Pancreas (tissue), 10 donors: ENCODE results near the gene GADD45A. TPM values are rescaled to one million over a fixed set of nuclear protein-coding genes. Genes with fewer than 3 reads are reported as not detected.

Experiments
- ATAC-seq, 4 donors: fragments of 200-7000 bp; cut with Tn5 transposase; one replicate each; pipeline versions ENCODE4 v1.8.0 to v1.9.1; 2020; ENCODE audit warnings: mild to moderate bottlenecking in 4 of 4, moderate library complexity in 4 of 4
- DNase-seq, 6 donors: peaks; one replicate each; pipeline ENCODE4 v3.0.0-alpha.2; 2020
- FAIRE-seq: peaks from 2 replicates; lab custom pipeline; 2012; peaks lifted over from hg19 to GRCh38; lab: Jason Lieb, UNC
- H3K27ac ChIP-seq, 4 donors: fragments of 200-600 bp; sonication (generic); 1 replicate in 3 of 4; 2 replicates in 1 of 4; pipeline versions ENCODE4 v1.5.0 to v1.8.0; 2020
- H3K27me3 ChIP-seq, 4 donors: fragments of 200-600 bp; one replicate each; pipeline ENCODE4 v1.8.0; 2021
- H3K36me3 ChIP-seq, 3 donors: fragments of 200-600 bp; sonication (generic) in 1 of 3; one replicate each; pipeline versions ENCODE4 v1.5.0 to v1.8.0; 2020 to 2021
- H3K4me1 ChIP-seq, 3 donors: fragments of 200-600 bp; one replicate each; pipeline ENCODE4 v1.8.0; 2021
- H3K4me3 ChIP-seq, 4 donors: fragments of 200-600 bp; sonication (generic) in 2 of 4; one replicate each; pipeline versions ENCODE4 v1.5.0 to v1.8.0; 2020 to 2021
- H3K9me3 ChIP-seq, 4 donors: fragments of 200-600 bp; one replicate each; pipeline ENCODE4 v1.8.0; 2021
- WGBS, 2 donors: extraction: QIAGEN DNeasy Blood & Tissue Kit; methylation state at CpG; one replicate each; pipeline ENCODE4 v1.1.7; 2013; 5-methylcytosine and 5-hydroxymethylcytosine counted together
- intact Hi-C, 3 donors: fragments of 100-400 bp; cut with DNase I; formaldehyde crosslinking; loops; one replicate each; pipeline versions ENCODE4 v1.11.1 to v1.14.2; 2022
- polyA plus RNA-seq, 2 donors: library from polyadenylated mRNA; stranded (reverse); fragments of 200-250 nt; gene quantifications; one replicate each; pipeline ENCODE4 v1.2.3, GENCODE V29; 2013
- total RNA-seq, 6 donors: library from RNA; stranded (reverse); fragmentation: NEBNext Ultra II Directional in 4 of 6; extraction: Animal tissue kit (Norgen Biotek cat#: 25700) in 4 of 6; gene quantifications; one replicate each; pipeline versions ENCODE4 v1.2.1 to v1.2.4, GENCODE V29; 2021 to 2023
- TF ChIP-seq, protein P1 (sequence below), 4 donors: fragments of 200-600 bp; sonication (generic) in 3 of 4; IDR thresholded peaks; one replicate each; pipeline versions ENCODE4 v1.5.0 to v1.8.0; 2021; ENCODE audit warnings: antibody characterized with exemption in 4 of 4
- donor health status: healthy with polysubstance abuse.
- donor health status: DM: no; HTN: no; CAD: no; lungs with moderate emphysema.
- donor health status: DM: no; HTN: no; CAD: no.
- donor health status: control.
- donor health status: control.
- donor health status: Bipolar disorder and iron deficiency.
- donor health status: DM: yes; HTN: yes; CAD: no.
- donor health status: DM: no; HTN: no; CAD: no.
- donor health status: DM: no; HTN: no; CAD: no.
- donor health status: DM: yes; HTN: yes; CAD: no.

The GADD45A gene
- total and polyA plus RNA-seq, 8 donors, result 7.9 to 17.3 (median 13.3) TPM

DNA sequence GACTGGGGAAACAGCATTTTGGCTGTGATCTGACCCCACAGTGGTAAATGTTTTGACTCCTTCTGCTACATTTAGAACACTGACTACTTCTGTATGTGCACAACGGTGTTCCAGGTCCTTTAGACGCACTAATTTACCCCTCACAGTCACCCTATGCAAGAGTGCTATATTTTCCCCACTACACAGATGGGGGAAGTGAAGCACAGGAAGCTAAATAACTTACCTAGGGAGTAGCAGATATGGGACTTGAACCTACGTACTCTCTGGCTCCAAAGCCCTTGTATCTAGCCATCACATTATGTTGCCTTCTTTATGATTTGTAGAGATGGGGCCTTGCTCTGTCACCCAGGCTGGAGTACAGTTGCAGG lies 49.3 kb downstream of the GADD45A start:
- FAIRE-seq (no peak), ATAC-seq (no peak), DNase-seq (no peak)
- Histone ChIP-seq H3K27ac (no peak overlapping the region), H3K27me3 (no peaks in the 10 kb centered on the region), H3K36me3 (no peaks in the 10 kb centered on the region), H3K4me1 (peaks cover 0 to 6% (median 3%) of the 10 kb centered on the region in 3 donors), H3K9me3 (no peaks in the 10 kb centered on the region), H3K4me3 (no peak overlapping the region)
- intact Hi-C loops, result no loop called here
- TF ChIP-seq, protein P1, sequence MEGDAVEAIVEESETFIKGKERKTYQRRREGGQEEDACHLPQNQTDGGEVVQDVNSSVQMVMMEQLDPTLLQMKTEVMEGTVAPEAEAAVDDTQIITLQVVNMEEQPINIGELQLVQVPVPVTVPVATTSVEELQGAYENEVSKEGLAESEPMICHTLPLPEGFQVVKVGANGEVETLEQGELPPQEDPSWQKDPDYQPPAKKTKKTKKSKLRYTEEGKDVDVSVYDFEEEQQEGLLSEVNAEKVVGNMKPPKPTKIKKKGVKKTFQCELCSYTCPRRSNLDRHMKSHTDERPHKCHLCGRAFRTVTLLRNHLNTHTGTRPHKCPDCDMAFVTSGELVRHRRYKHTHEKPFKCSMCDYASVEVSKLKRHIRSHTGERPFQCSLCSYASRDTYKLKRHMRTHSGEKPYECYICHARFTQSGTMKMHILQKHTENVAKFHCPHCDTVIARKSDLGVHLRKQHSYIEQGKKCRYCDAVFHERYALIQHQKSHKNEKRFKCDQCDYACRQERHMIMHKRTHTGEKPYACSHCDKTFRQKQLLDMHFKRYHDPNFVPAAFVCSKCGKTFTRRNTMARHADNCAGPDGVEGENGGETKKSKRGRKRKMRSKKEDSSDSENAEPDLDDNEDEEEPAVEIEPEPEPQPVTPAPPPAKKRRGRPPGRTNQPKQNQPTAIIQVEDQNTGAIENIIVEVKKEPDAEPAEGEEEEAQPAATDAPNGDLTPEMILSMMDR (IDR thresholded peaks at IDR 0.05), result no peak
- 90 to 95% methylated on average over 3 of the region's 3 CpGs for WGBS, 2 donors

DNA sequence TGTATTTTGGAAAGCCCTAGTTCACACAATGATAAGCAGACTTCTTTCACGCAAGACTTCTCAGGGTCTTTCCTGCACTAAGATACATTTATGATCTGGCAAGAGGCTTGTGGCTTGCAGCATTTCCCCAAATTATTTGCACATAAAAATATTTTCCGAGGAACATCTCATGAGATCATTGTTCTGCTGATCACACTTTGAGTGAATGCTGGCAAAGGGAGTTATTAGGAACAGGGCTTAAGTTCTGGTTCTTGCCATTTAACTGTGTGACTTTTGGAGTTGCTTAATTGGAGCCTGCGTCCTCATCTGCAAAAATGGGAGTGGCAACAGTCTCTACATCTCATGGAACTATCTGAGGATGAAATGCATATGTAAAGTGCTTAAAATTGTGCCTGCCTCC lies 50.2 kb downstream of the GADD45A start:
- Histone ChIP-seq H3K27ac (peak overlapping the region in 2 of 4 donors; percentile 55 to 66), H3K4me3 (no peak overlapping the region), H3K9me3 (no peaks in the 10 kb centered on the region), H3K4me1 (peaks cover 3 to 6% (median 3%) of the 10 kb centered on the region in 3 donors), H3K36me3 (no peaks in the 10 kb centered on the region), H3K27me3 (no peaks in the 10 kb centered on the region)
- no peak for DNase-seq
- no peak for FAIRE-seq
- ATAC-seq, result no peak
- intact Hi-C loops, result no loop called here
- WGBS, 2 donors, result 82 to 85% methylated on average over 3 of the region's 3 CpGs
- TF ChIP-seq, protein P1 (IDR thresholded peaks at IDR 0.05), result no peak

DNA sequence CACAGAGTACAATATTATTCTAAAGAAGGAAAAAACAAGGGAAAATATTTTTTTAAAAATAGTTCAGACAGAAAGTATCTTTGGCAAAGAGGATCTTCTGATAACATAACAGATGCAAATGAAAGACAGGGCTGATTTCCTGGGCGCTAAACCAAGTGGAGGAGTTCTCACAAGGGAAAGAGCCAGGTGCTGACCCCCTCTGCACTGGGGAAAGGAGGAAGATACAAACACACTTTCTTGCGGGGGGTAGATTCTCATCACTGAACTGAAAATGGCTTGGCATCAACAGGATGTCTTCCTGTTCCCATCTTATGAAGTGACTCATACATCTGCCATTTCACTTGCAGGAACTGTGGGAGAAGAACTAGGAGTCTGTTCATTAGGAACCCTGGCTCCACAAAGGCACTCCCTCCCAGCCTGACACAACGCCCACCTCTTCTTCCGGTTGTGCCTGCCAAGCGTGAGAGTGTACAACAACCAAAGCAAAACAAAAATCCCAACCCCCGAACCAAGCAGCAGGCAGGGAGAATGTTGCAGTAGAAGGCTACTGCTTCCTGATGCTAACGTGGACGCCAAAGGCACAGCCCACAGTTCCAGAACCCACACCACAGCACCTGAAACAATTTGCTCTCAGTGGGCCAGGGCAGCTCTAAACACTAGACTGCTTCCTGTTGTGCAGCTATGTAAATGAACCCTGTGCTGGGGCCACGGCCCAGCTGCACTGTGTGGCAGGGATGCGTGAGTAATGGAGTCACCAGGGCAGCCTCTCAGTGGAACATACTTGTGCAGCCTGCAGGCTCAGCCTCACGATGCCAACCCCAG lies 51.0 kb downstream of the GADD45A start:
- no peak for FAIRE-seq
- H3K4me1 ChIP-seq, result peaks cover 3 to 11% (median 10%) of the 10 kb centered on the region in 3 donors
- DNase-seq, result peak in 4 of 6 donors; percentile 30 to 51 (median 44)

DNA sequence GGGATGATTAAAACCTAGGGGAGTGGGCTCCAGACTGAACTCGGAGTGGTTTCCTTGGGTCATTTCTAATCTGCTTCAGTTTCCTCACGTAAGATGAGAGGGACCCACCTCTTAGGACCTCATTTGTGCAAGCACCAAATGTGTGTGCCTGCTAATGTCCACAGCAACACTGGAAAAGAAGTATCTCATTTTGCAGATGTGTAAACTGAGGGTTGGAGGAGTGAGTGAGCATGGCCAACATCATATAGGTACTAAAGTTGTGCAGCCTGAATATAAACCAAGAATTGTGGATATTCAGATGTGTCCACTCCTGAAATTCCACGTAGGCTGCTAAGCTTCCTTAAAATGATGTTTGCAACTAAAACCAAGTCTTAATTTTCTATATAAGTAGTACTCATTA lies 51.7 kb downstream of the GADD45A start:
- WGBS, 2 donors, result 91 to 93% methylated on average over 3 of the region's 3 CpGs
- H3K4me3 ChIP-seq, result no peak overlapping the region
- no peaks in the 10 kb centered on the region for H3K36me3 ChIP-seq
- ATAC-seq (no peak), DNase-seq (no peak), FAIRE-seq (no peak)
- TF ChIP-seq, protein P1 (IDR thresholded peaks at IDR 0.05), result no peak
- intact Hi-C loops, result no loop called here
- H3K27ac ChIP-seq, result peak overlapping the region; percentile 2 to 66 (median 31)
- H3K27me3 ChIP-seq, result no peaks in the 10 kb centered on the region
- H3K9me3 ChIP-seq, result no peaks in the 10 kb centered on the region
- H3K4me1 ChIP-seq, result peaks cover 9 to 17% (median 16%) of the 10 kb centered on the region in 3 donors

More for the DNA sequence above, 51.0 kb downstream of the GADD45A start:
- H3K27ac ChIP-seq, result peak overlapping the region; percentile 2 to 66 (median 31)
- no peak overlapping the region for H3K4me3 ChIP-seq
- peak; percentile 65 to 85 (median 78) for ATAC-seq
- H3K27me3 ChIP-seq, result no peaks in the 10 kb centered on the region
- intact Hi-C loops, result no loop called here
- no peaks in the 10 kb centered on the region for H3K36me3 ChIP-seq
- TF ChIP-seq, protein P1 (IDR thresholded peaks at IDR 0.05), result no peak
- WGBS, 2 donors, result 44 to 50% methylated on average over 11 of the region's 11 CpGs
- H3K9me3 ChIP-seq, result no peaks in the 10 kb centered on the region

DNA sequence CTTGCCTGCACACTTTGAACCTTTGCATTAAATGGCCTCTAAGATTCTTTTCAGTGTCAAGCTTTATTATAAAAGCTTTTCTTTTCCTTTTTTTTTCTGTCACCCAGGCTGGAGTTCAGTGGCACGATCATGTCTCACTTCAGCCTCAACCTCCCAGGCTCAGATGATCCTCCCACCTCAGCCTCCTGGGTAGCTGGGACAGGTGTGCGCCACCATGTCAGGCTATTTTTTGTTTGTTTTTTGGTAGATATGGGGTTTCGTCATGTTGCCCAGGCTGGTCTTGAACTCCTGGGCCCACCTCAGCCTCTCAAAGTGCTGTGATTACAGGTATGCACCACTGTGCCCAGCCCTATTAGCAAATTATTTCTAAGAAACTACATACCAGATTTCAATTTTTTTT lies 52.9 kb downstream of the GADD45A start:
- DNase-seq (no peak), ATAC-seq (no peak), FAIRE-seq (no peak)
- Histone ChIP-seq H3K4me3 (no peak overlapping the region), H3K27me3 (no peaks in the 10 kb centered on the region), H3K36me3 (no peaks in the 10 kb centered on the region), H3K9me3 (no peaks in the 10 kb centered on the region), H3K27ac (no peak overlapping the region), H3K4me1 (peaks cover 10 to 17% (median 17%) of the 10 kb centered on the region in 3 donors)
- TF ChIP-seq, protein P1 (IDR thresholded peaks at IDR 0.05), result no peak
- WGBS, 2 donors, result 94 to 97% methylated on average over 3 of the region's 3 CpGs
- intact Hi-C loops, result no loop called here
